HG02759 (cell line): ENCODE data around the gene ANTXRL.
"Not testable (repeated sequence)": the region's sequence is repeated elsewhere in the genome, so short reads cannot be mapped to it uniquely, and the experiment has no call there.

Experiments used
- ATAC-seq: cut with Tn5 transposase; IDR thresholded peaks from one replicate; pipeline ENCODE4 v1.9.1; 2021; ENCODE audit warnings: mild to moderate bottlenecking, moderate library complexity; ENCODE audit not compliant: unreplicated experiment

ANTXRL gene

DNA sequence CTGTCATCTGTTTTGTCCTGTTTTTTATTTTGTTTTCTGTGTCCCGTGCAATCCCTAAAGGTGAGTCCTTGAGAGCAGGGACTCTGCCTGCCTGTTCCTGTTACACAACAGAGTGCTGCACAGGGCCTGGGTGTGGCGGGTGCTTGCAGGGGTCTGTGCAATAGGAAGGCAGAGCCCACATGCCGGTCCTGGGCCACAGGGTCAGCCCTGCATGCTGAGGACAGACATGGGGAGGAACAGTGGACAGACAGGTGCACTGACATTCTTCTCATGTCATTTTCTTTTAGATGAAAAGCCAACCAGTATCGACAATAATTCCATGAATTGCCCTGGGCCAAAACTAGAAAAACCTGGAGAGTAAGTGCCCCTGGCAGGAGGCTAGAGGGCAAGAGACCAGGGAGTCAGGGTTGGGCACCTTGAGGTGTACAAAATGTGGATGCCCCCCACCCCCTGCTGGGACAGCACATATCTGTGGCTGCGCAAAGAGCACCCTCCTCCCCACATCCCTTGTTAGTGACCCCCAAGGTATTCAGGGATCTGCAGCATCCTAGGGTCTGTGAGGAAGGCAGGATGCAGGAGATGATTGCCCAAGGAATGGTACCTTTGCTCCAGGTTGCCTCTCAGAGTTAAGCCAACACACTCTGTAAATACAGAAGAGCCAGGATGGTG, 19.9 kb downstream of the ANTXRL start:
- no peak for ATAC-seq

DNA sequence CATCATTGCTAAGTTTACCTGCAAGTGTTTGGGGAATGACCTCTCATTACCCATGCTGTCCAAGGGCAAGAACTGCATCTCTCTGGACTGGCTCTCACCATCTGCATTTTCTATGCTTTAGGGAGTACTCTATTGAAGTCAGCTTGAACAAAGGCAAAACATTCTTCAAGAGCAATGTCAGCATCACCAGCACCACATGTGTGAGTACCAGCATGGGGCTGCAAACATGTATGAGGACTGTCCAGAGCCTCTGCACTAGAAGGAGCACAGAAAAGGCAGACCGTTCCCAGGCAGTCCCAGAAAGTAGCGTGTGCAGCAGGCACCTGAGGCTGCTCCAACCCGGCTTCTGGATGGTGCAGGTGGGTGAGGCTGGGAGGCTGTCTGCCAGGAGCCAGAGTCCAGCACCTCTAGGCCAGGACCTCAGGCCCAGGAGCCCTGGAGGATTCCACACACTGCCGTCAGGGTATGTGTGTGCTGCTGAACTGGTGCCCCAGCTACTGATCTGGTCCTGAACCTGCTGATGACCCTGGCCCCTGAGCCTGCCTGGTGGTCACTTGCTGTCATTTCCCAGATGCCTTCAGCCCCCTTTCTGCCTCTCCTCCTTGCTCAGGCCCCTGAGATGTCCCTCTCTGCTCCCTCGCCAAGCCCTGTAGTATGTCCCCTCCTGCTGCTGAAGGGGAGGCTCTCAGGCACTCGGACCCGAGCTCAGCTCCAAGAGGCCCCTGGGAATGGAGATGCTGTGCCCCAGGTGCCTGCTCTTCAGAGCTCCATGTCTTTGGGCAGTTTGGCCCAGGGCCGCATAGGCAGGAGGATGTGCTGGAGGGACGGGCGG, 20.7 kb downstream of the ANTXRL start:
- no peak for ATAC-seq

DNA sequence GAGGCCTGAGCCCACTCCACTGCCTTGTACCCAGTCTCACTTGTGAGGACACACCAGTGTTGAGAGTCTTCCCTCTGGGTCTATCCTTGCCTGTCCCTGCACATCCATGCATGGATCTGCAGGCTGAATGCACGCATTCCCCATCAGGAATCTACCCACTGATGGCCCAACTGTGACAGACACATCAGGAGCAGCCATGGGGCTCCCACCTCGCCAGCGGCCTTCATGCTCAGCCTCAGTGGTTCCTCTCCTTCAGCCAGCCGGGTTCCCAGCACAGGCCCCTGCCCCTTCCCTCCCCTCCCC, 21.3 kb downstream of the ANTXRL start:
- no peak for ATAC-seq

DNA sequence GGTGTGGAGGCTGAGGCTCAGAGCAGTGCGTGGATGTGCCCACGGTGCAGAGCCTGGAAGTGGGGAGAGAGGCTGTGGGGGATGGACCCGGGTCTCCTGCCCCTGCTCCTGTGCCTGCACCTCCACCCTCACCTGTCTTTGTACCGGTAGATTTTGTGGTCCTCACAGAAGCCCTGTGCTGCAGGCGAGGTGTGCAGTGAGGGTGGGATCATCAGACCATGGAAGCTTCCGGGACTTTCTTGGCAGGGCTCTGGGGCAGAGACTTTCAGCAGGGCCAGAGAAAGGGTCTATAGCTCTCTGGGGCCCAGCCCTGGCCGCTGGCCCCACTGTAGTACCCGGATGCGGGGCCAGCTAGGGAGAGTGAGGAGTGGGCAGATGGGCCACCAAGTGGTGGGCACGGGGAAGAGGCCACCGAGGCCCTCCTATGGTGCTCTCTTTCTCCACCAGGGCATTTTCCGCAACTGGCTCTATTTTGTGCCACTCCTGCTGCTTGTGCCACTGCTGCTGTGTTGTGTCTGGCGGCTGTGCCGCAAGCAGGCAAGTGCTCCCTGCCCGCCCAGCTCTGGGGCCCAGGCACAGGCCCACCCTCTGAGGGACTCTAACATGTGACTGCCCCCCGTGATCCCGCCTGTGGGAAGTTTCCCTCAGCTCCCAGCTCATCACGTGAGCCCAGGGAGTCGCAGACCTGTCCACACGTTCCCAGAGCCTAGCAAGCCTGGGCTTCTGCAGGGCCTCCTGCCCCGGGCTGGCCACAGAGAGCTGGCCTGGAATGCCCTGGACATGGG, 22.1 kb downstream of the ANTXRL start:
- ATAC-seq, result no peak

DNA sequence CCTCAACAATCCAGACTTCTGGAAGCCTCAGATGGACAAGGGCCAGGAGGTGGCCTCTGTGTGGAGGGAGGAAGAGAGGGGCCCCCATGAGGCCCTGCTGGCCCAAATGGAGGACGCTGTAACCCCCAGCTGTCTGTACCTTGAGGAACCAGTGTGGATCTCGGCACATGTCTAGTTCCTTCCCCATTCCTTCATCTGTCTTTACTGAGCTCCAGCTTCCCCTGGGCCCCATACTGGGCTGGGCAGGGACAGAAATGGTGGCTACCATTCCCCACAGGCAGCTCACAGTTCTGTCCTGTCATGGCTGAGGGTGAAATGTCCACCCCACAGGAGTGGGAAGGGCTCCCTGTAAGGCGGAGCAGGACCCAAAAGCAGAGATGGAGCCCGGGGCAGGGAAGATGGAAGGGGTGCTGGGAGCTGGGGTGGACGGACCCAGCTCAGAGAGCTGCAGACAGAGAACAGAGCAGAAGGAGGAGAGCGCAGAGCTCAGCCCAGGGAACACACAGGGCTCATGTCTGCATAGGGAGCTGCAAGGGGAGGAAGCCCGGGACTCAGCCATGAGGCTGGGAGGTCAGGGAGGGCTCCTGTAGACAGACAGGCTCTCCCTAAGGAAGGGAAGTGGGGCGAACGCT, 22.8 kb downstream of the ANTXRL start:
- no peak for ATAC-seq

DNA sequence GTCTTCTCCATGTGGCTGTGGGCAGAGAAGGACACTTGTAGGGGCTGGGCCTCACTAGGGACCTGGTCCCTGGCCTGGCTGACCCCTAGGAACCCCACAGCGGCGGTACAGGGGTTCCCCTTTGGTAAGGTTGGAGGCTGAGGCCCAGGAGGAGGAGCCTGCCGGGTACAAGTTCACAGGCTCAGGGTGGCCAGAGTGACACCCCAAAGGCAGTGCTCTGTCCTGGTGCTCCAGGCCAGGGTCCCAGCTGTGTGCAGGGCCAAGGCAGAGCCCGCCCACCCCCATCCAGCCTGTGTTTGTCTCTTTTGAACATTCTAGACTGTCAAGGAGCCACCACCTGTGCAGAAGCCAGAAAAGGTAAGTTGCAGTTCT, 23.3 kb downstream of the ANTXRL start:
- ATAC-seq, result no peak

DNA sequence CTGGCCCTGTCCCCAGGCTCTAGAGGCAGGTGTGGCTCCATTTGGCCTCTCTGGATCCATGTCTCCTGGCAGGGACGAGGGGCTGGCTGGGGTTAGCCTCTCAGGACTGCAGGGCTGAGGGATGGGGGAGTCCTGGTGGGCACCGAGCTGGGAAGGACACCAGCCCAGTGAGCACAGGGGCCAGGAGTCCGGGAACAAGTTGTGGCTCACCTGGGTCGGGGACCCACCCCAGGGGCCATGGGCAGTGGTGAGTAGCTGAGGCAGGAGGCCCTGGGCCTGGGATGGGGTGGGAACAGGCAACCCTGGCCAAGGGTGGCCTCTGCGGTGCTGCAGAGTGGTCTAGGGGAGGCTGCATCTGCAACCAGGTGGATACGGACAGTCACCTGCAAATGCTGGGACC, 24.1 kb downstream of the ANTXRL start:
- ATAC-seq, result no peak

DNA sequence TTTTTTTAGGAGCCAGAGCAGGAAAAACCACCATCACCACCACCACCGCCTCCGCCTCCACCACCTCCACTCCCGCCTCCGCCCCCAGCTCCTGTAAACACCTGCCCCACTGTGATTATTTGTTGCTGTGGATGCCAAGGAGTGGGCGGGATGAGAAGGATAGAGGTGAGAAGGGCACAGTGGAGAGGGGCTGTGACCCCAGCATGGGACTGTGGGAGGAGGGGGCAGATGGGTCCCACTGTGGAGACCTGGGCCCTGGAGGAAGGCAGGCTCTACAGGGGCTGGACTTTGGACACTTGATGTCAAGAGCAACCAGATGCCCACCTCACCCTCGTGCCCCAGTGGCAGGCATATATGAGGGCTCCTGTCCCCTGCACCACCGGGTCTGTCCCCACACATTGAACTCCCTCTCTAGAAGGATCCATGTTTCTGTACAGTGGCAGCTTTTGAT, 24.7 kb downstream of the ANTXRL start:
- no peak for ATAC-seq

DNA sequence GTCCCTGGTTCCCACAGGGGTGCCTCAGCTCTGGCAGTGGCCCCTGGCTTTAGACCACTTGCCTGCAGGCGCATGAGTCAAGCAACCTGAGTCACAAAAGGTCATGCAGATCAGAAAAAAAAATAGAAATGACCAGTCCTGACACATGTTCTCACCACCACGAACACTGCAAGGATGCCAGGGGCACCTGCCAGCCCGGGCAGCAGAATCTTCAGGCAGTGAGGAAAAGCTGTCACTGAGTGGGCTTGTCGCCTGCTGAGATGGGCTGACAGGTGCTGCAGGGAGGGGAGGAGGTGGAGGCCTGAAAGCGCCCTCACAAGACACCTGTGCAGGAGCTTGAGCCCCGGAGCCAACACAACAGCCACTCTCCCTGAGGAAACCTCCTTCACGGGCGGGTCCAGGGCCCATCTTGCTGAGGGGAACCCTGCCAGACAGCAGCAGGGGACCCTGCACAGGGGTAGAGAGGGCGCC, 25.2 kb downstream of the ANTXRL start:
- not testable (repeated sequence) for ATAC-seq

DNA sequence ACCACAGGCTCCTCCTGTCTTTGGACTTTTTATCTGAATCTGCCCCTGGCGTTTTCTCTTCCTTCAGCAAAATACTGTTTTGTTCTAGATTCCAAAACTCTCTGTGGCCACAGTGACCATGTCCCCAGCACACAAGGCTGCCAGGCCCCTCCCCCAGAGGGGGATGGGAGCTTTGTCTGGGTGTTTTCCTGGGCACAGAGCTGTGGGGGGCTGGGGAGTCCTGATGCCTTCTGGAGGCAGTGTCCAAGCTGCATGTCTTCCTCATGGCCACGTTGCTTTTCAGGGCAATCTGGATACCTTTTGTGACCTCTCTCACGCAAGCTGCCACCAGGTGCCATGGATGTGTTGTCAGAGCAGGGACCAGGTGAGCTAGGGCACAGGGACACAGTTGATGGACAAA, 26.2 kb downstream of the ANTXRL start:
- ATAC-seq, result no peak

DNA sequence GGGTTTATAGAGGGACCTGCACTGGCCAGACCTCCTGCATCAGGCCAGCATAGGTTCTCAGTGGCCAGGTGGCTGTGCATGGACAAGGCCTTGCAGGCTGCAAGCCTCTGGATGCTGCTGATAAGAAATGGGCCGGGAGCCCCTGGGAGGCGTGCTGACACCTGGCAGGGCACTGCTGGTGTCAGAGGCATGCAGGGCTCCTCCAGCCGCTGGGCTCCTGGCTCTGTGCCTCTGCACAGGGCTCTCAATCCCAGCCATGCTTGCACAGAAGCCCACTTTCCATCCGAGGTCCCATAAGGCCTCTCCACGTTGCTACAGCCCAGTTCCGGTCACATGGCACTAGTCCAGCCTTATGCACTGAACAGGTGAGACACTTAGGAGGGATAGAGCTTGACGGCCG, 27.3 kb downstream of the ANTXRL start:
- ATAC-seq, result no peak

DNA sequence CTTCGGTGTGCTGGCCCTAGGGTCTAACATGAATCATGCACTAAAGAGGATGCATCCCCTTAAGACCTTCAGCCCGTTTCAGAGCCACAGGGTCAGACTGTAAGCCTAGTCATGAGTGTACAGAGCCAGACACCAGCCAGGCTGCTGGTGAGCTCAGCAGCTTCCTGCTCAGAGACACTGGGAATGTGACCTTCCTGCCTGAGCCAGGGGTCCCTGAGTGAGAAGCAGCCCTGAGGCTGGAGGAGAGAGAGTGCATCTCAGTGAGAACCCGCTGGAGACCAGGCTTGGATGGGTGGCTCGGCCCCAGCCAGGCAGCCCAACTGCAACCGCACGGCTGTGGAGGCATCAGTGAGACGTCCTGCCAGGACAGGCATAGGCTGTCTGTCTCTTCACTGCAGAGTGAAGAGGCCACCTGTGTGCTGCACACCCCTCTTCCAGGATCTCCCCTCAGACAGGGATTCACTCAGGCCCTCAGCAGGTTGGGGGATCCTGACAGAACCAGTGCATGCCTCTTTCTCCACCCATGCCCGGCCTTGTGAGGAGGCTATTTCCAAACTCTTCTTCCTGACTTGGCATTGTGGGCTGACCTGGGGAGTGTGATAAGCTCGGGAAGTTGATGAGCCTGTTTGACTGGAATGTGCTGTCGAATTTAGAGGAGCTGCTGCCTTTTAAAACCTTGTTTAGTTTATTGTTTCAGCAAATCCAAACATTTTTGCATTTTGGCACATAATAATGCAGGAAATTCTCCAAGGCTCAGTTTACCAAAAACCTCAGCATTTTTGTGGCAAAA, 28.5 kb downstream of the ANTXRL start:
- ATAC-seq, result not testable (repeated sequence)

DNA sequence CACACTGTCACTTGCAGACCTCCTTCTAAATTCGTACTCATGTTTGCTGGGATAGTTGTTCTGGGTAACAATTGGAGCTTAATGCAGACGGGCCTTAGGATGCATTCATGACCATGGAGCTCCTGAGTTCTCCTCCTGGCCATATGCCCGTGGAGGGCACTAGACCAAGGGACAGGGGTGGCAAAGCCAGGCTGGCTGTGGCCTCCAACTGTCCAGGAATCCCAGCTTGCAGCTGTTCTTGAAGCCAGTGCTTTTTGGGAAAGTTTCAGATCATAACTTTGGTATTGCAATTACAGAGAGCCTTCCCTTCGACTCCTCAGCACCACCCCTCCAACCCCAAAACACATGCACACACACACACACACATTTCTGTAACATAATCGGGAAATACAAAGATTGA, 30.6 kb downstream of the ANTXRL start:
- no peak for ATAC-seq

DNA sequence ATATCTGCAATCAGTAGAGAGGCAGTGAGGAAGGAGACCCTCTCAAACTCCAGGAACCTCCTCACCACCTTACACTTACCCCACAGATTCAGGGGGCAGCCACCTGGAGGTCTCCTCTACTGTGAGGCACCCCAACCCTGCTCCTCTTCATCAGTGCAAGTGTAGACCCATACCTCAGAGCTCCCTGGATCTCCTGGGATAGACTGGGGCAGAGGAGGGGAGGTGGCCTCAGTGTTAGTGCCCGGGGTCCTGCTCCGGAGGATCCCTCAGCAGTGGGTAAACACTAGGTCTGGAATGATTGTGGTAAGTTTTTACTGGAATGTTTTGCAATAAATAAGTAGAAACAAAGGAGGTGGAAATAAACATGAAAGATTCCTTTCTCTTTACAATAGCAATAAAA, 31.1 kb downstream of the ANTXRL start:
- no peak for ATAC-seq

DNA sequence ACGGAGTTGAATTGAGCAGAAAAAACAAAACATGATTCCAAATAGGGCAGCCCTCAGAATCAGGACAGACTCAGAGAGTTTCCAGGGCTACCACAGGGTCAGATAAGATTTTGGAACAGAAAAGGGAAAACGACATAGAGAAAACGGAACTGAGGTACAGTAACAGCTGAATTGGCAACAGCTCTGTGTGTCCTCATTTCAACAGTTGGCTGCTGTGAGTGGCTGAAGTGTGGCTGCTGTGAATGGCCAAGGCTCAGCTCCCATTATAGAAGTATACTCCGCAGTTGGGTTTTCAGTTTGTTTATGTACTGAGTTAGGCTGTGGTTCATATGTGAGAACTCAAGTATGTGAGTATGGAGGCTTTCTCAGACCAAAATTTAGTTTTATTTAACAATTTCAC, 32.0 kb downstream of the ANTXRL start:
- ATAC-seq, result no peak

DNA sequence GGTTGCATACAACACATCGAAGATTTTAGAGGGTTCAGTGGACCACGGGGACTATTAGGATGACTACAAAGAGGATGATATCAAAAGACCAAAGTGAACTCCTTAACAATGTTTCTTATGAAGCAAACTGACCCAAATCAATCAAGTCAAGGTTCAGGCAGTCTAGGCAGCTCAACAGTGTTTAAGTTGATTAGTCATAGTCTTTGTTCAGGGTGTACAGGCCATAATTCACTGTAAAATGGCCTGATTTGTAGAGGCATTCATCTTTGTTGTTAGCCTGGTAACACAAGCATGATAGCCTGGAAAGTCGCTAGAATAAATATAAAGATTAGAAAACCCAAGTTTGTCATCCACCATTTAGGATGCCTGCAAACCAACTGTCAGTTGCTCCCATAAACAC, 32.6 kb downstream of the ANTXRL start:
- ATAC-seq, result no peak

DNA sequence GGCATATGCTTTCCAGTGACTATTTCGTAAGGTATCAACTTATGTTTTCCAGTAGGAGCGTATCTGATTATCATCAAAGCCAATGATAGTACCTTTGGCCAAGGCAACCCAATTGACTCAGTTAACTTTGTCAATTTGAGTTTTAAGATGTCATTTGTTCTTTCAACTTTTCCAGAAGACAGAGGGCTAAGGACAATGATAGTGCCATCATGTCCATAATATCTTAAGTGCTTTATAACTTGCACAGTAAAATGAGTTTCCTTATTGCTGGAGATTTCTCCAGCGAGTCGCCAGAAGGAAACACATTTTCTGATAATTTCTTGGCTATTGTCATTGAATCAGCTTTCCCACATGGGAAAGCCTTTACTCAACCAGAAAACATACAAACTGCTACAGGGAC, 35.0 kb downstream of the ANTXRL start:
- no peak for ATAC-seq

DNA sequence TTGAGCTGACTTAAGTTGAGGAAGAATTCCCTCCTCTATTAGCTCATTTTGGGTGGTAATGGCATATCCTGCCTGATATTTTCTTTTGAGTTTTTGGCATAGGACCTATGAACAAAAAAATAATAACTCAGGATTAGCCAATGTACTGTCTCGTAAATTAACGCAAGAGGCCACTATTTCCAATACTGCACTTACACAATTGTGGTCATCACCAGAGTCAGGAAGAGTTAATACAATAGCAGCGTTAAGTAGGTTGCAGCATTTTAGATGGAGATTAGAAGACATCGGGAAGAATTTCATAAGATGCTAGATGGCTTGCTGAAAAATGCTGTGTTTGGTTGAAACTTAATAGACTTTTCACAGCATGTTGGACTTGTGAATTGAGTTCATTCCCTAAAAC, 36.4 kb downstream of the ANTXRL start:
- ATAC-seq, result no peak

DNA sequence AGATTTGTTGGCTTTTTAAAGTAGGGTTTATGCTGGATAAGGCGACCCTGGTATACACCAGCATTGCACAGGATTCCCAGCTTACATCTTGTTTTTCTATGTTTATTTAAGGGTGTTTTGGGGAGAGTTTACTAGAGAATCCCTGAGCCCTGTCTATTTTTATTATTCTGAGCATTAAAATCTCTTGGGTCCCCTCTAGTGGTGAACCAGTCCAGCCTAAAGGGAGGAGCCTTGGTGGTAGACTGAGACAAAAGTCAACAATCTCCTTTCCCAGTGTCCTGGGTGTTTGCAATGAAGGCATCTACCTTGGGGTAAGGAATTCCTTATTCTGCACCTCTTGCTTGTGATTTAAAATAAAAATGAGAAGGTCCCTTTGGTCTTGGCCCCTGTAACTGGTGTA, 38.2 kb downstream of the ANTXRL start:
- ATAC-seq, result no peak

DNA sequence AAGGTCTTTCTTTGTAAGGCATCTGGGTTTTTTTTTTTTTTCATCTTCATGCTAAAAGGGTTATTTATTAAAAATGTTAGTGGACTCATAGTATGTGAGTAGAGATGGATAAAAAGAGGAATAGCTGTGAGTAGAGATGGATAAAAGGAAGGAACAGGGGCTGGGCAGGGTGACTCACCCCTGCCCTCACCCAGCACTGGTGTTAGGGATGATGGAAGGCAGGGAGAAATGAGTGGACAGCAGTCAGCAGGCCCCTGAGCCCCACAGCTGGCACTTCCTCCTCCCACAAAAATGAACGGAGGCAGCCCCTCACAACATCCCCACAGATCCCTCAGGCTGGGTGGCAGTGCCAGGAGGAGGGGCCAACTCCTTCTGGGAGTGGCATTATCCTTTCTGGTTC, 39.3 kb downstream of the ANTXRL start:
- ATAC-seq, result no peak

DNA sequence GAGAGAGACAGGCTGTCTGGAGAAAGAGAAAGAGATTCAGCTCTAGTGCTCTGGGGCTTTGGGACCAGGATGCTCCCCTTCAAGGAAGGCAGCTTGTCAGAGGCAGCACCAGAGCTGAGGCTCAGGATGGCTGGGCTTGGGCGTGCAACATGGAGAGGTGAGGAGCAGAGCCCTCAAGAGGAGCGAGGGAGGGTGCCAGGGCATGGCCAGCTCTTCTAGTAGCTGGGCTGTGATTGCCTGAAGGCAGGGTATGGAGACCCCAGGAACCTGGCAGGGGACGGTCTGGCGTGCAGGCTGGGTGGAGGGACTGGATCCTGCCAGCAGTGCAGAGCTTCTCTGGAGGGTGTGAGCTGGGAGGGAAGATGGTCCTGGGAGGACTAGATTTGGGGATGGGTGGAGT, 40.2 kb downstream of the ANTXRL start:
- ATAC-seq, result no peak
